Forelimb muscle (tissue), 1 donor: ENCODE data around the gene METTL23. TPM values are rescaled to one million over a fixed set of nuclear protein-coding genes. Genes with fewer than 3 reads are reported as not detected.

Experiments used
- DNase-seq: peaks from one replicate; pipeline ENCODE4 v3.0.0-alpha.2; 2013; ENCODE audit warnings: low read depth
- polyA plus RNA-seq: library from polyadenylated mRNA; unstranded; fragments of 120-200 nt; gene quantifications from one replicate; pipeline ENCODE4 v1.2.1, GENCODE V29; 2013; ENCODE audit not compliant: insufficient read length

The METTL23 gene
- polyA plus RNA-seq, 1 donor = 21.0 TPM

DNA sequence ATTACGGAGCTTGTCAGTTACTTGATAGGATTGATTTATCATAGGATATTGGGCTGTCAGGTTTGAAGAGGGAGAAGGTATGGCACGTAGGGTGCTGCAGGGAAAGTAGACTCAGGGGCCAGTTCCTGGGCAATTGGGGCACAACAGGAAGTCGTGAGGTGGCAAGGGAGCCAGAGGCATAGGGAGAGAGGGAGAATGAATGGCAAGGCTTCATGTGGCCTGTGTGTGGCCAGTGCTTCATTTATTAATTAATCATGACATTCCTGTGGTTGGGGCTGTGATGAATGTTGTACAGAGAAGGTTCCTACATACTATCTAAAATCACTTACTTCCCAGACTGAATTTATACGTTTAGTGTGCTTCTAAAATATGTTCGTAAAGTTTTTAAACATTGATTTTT lies 30.6 kb downstream of the METTL23 start:
- no peak for DNase-seq

DNA sequence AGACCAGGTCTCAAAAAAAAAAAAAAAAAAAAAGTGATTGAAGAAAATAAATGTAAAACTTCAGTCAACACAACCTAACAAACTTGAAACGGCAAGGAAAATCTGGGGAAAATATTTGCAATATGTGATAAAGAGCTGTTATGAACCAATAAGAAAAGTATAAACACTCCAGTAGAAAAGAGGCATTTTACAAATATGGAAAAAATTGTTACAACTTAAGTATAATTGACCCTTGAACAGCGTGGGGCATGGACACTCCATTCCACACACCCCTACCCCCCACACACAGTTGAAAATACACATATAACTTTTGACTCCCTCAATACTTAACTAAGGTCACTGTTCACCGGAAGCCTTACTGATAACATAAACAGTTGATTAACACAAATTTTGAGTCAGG lies 31.9 kb downstream of the METTL23 start:
- DNase-seq = no peak

DNA sequence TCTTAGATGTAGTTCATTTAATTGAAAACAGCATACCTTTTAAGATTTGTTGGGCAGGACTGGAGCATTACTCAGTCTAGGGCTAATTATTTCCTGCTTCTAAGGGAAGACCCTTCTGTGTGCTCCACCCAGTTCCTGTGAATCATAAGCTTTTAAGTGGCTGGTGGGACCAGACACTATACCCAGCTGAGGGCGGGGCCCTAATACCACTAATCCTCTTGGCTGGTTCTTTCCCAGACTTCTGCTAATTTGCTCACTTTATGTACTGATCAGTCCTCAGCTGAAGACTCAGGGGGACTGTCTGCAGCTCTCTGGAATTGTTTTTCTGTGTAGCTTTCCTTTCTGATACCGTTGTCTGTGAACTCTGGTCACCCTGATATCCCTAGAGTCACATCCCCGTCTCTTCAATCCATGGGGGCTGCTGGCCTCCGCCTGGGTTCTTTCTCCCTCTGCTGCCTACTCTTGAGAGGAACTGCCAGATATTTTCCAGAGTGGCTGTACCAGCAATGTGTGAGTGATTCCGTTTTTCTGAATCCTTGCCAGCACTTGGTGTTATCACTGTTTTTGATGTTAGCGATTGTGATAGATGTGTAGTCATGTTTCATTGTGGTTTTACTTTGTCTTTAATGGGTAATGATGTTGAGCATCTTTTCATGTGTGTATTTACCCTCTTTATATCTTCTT lies 46.3 kb downstream of the METTL23 start:
- DNase-seq = no peak

DNA sequence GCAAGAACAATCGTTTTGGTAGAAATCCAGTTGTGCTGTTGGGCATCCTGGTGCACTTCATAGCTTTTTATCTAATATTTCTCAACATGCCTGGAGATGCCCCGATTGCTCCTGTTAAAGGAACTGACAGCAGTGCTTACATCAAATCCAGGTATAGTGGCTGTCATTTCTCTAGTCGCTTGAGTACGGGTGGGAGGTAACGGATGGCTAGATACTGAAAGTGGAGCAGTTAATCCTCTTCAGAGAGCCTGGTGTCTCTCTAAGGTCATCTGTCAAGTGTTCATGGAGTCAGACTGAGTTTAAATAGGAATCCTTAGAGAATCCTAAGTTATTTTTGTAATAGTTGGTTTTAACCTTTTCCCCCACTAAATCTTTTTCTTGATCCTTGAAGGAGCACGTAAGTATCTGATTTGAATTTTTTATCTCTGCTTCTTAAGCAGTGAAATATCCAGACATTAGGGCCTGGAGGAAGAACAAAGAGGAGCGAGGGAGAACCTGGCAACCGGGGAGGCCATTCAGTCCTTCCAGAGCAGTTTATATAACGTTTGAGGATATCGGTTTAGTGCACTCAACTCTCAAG lies 48.5 kb downstream of the METTL23 start:
- DNase-seq = no peak

DNA sequence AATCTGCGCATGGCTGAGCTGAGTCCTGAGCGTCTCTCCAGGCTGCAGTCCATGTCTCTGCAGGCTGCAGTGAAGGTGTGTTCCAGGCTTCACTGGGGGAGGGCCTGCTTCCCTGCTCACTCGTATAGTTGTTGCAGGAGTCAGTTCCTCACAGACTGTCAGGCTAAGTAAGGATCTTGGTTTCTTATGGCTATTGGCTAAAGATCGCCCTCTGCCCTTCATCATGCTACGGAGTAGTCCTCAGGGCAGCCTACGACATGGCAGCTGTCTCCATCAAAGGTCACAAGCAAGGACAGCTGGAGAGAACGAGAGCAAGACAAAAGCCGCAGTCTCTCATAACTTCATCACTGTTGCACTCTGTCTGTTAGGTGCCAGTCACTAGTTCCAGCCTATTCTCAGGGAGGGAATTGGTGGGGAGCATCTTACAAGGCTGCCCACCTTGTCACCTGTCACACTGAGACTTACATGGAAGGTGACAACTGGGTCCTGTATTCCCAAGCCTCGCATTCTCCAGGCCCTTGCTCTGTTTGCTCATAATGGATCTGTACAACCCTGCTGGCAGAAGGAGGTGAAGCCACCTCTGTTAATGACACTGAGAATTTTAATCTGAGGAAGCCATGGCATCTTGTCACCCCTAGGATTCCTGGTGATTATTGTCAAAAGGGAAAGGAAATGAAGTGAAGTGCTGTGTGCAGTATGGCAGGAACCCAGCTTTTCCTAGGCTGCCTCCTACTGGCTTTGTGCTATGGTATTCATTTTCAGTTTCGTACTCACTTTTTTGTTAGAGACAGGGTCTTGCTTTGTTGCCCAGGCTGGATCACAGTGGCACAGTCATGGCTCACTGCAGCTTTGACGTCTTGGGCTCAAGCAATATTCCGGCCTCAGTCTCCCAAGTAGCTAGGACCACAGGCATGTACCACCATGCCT lies 54.7 kb downstream of the METTL23 start:
- DNase-seq = no peak

DNA sequence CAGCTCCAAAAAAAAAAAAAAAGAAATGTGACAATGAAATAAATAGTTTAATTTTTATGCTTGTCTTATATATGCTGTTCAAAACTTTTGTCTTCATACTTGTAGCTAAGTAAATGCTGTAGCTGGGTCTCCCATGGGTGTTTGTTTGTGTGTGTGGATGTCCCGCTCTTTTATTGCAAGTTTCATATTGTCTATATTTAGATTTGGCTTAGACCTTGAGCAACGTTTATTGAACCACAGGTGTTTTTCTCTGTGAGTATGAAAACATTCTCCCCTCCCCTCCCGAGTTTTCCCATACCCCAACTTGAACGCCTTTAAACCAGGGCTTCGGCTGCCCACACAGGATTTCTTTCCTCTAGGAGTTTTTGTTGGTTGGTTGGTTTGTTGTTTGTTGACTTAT lies 56.5 kb downstream of the METTL23 start:
- DNase-seq = no peak

Other genes starting within 250 kb of the METTL23 start
- 6.8 TPM for gene RHBDF2, start 225.4 kb upstream of the METTL23 start, polyA plus RNA-seq
- gene CYGB, start 189.1 kb upstream of the METTL23 start, polyA plus RNA-seq = 16.4 TPM
- 4.8 TPM for gene PRCD, start 186.8 kb upstream of the METTL23 start, polyA plus RNA-seq
- 3.3 TPM for gene ST6GALNAC2, start 141.0 kb upstream of the METTL23 start, polyA plus RNA-seq
- gene ST6GALNAC1, start 83.1 kb upstream of the METTL23 start, polyA plus RNA-seq = 0.70 TPM
- 135 TPM for gene MXRA7, start 15.9 kb upstream of the METTL23 start, polyA plus RNA-seq
- 22.8 TPM for gene JMJD6, start 233 bp upstream of the METTL23 start, polyA plus RNA-seq
- 182 TPM for gene SRSF2, start 10.5 kb downstream of the METTL23 start, polyA plus RNA-seq
- gene MFSD11, start 11.3 kb downstream of the METTL23 start, polyA plus RNA-seq = 38.3 TPM
- gene MGAT5B, start 141.6 kb downstream of the METTL23 start, polyA plus RNA-seq = 0.38 TPM